Tibial nerve (tissue), 4 donors: Measurements from ENCODE around the gene ANKS6.

ENCODE experiments used
- CTCF ChIP-seq, 5 experiments: fragments of 200-600 bp in 3 of 5; fragments of 450-650 bp in 2 of 5; sonication (generic) in 3 of 5; IDR thresholded peaks; one replicate each; pipeline ENCODE4 v1.5.1; 2016 to 2019; ENCODE audit warnings: antibody characterized with exemption in 5 of 5, mild to moderate bottlenecking in 3 of 5, moderate library complexity in 2 of 5
- EP300 ChIP-seq, 2 donors: sonication (generic); formaldehyde crosslinking; IDR thresholded peaks; one replicate each; pipeline ENCODE4 v1.6.1; 2017; ENCODE audit warnings: antibody characterized with exemption in 2 of 2, mild to moderate bottlenecking in 1 of 2
- POLR2A ChIP-seq, 2 donors: fragments of 450-650 bp; IDR thresholded peaks; one replicate each; pipeline ENCODE4 v1.6.1; 2017; ENCODE audit warnings: antibody characterized with exemption in 2 of 2, mild to moderate bottlenecking in 2 of 2, moderate library complexity in 2 of 2

DNA sequence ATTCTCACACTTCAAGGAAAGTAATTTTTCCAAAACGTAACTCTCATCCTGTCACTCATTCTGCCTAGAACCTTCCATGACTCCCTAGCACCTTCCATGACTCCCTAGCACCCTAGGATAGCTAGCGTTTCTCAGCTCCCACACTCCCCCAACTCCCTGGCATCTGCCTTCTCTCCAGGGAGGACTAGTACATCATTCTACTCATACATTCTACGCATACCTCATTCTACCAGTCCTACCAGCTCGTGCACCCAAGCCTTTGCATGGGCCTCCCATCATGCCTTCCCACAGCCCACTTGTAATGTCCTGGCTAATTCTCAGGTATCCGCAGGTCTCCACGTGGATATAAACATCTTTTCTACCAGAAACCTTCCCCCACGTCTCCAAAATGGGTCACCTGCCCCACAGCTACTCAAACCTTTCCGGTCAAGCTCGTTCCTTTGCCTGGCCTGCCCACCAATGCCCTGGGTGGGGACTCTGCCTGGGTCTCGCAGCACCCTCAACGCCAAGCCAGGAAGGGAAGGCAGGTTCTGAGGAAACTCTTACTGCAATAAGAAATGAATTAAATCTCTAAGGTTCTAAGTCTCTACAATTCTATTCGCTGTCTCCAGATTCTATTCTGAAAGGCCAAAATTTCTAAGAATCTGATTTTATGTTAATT, 930 bp downstream of the ANKS6 start:
- TF ChIP-seq EP300 (IDR thresholded peaks at IDR 0.05) = no peak
- no peak for TF ChIP-seq CTCF (IDR thresholded peaks at IDR 0.05)
- TF ChIP-seq POLR2A (IDR thresholded peaks at IDR 0.05) = no peak
